ENCODE measurements around the gene WNT11.

- TF ChIP-seq, protein P1, sequence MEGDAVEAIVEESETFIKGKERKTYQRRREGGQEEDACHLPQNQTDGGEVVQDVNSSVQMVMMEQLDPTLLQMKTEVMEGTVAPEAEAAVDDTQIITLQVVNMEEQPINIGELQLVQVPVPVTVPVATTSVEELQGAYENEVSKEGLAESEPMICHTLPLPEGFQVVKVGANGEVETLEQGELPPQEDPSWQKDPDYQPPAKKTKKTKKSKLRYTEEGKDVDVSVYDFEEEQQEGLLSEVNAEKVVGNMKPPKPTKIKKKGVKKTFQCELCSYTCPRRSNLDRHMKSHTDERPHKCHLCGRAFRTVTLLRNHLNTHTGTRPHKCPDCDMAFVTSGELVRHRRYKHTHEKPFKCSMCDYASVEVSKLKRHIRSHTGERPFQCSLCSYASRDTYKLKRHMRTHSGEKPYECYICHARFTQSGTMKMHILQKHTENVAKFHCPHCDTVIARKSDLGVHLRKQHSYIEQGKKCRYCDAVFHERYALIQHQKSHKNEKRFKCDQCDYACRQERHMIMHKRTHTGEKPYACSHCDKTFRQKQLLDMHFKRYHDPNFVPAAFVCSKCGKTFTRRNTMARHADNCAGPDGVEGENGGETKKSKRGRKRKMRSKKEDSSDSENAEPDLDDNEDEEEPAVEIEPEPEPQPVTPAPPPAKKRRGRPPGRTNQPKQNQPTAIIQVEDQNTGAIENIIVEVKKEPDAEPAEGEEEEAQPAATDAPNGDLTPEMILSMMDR (IDR thresholded peaks at IDR 0.05; ENCODE audit: low read length): no peak
- TF ChIP-seq EZH2 (optimal IDR thresholded peaks at IDR 0.05; ENCODE audit: low read depth, low read length): no peak
These were observed 838 bp downstream of the WNT11 start for GRCh38 chr11:76205252-76206076.

All from MM.1S (cell line).